HepG2 (cell line): ENCODE results near the gene MYL4. TPM values are rescaled to one million over a fixed set of nuclear protein-coding genes. Genes with fewer than 3 reads are reported as not detected.

Source experiments
- ARNTL ChIP-seq: sonication (generic); formaldehyde crosslinking; IDR thresholded peaks from 2 replicates; pipeline ENCODE4 v1.4.0; 2020; ENCODE audit warnings: mild to moderate bottlenecking, missing genetic modification reagents
- CEBPB ChIP-seq: IDR thresholded peaks from 2 replicates; pipeline ENCODE4 v1.6.1; 2011; ENCODE audit warnings: low read depth, low read length, improper control_type of control experiment, borderline replicate concordance
- CREB1 ChIP-seq, 2 experiments: fragments of 450-650 bp in 1 of 2; IDR thresholded peaks; 2 replicates each; pipeline ENCODE4 v1.6.1; 2016 to 2017; ENCODE audit warnings: control low read depth in 1 of 2, mild to moderate bottlenecking in 1 of 2, missing compliant biosample characterization in 1 of 2, missing genetic modification characterization in 1 of 2
- FOXA3 ChIP-seq: IDR thresholded peaks from 2 replicates; pipeline ENCODE4 v1.6.1; 2016; ENCODE audit warnings: missing genetic modification reagents, missing compliant biosample characterization
- FOXO1 ChIP-seq: sonication (generic); formaldehyde crosslinking; IDR thresholded peaks from 2 replicates; pipeline ENCODE4 v1.4.0; 2020; ENCODE audit warnings: missing genetic modification reagents
- GATAD2A ChIP-seq: IDR thresholded peaks from 2 replicates; pipeline ENCODE4 v1.6.1; 2016
- KAT7 ChIP-seq: IDR thresholded peaks from 2 replicates; pipeline ENCODE4 v1.6.1; 2018; ENCODE audit warnings: borderline replicate concordance, missing compliant biosample characterization
- NR2F6 ChIP-seq, 2 experiments: IDR thresholded peaks; 2 replicates each; pipeline ENCODE4 v1.6.1; 2016; ENCODE audit warnings: antibody characterized with exemption in 1 of 2, mild to moderate bottlenecking in 1 of 2
- PHB2 ChIP-seq: fragments of 450-650 bp; IDR thresholded peaks from 2 replicates; pipeline ENCODE4 v1.6.1; 2018; ENCODE audit not compliant: partially characterized antibody
- PHF20 ChIP-seq: sonication (generic); formaldehyde crosslinking; IDR thresholded peaks from 2 replicates; pipeline ENCODE4 v1.5.0; 2020; ENCODE audit warnings: mild to moderate bottlenecking, missing genetic modification reagents
- RFXANK ChIP-seq: IDR thresholded peaks from 2 replicates; pipeline ENCODE4 v1.6.1; 2016
- RXRB ChIP-seq: IDR thresholded peaks from 2 replicates; pipeline ENCODE4 v1.6.1; 2016; ENCODE audit warnings: borderline replicate concordance, missing genetic modification reagents, missing compliant biosample characterization
- SIN3B ChIP-seq: fragments of 150-350 bp; IDR thresholded peaks from 2 replicates; pipeline ENCODE4 v1.6.1; 2014; ENCODE audit warnings: low read length
- SP140L ChIP-seq: sonication (generic); formaldehyde crosslinking; IDR thresholded peaks from 2 replicates; pipeline ENCODE4 v1.4.0; 2020; ENCODE audit warnings: missing genetic modification reagents, borderline replicate concordance
- TARDBP ChIP-seq: sonication (generic); formaldehyde crosslinking; IDR thresholded peaks from 2 replicates; pipeline ENCODE4 v1.8.0; 2022; ENCODE audit warnings: mild to moderate bottlenecking, missing genetic modification reagents
- TEAD2 ChIP-seq: sonication (generic); formaldehyde crosslinking; IDR thresholded peaks from 2 replicates; pipeline ENCODE4 v1.9.0; 2021; ENCODE audit warnings: missing genetic modification reagents
- THAP8 ChIP-seq: sonication (generic); formaldehyde crosslinking; IDR thresholded peaks from 2 replicates; pipeline ENCODE4 v1.5.1; 2020; ENCODE audit warnings: missing genetic modification reagents, mild to moderate bottlenecking, borderline replicate concordance
- TRIM24 ChIP-seq: sonication (generic); formaldehyde crosslinking; IDR thresholded peaks from 2 replicates; pipeline ENCODE4 v1.8.0; 2022; ENCODE audit warnings: mild to moderate bottlenecking, missing genetic modification reagents
- ZBTB38 ChIP-seq: sonication (generic); formaldehyde crosslinking; IDR thresholded peaks from 2 replicates; pipeline ENCODE4 v1.5.1; 2020; ENCODE audit warnings: mild to moderate bottlenecking, missing genetic modification reagents
- ZNF7 ChIP-seq: IDR thresholded peaks from 2 replicates; pipeline ENCODE4 v1.6.1; 2016; ENCODE audit warnings: missing biosample characterization, missing genetic modification reagents
- ZNF772 ChIP-seq: sonication (generic); formaldehyde crosslinking; IDR thresholded peaks from 2 replicates; pipeline ENCODE4 v1.5.0; 2020; ENCODE audit warnings: mild to moderate bottlenecking, missing genetic modification reagents
- polyA plus RNA-seq, 8 experiments: library from polyadenylated mRNA; depleted of rRNA in 3 of 8; stranded (reverse) in 7 of 8; unstranded in 1 of 8; fragments of >200 nt; fragmentation: Illumina TruSeq in 4 of 8; extraction: Trizol in 4 of 8; gene quantifications; 2 replicates each; pipeline versions ENCODE4 v1.2.1 to v1.2.3, GENCODE V29; 2011 to 2016; ENCODE audit warnings: low read depth in 4 of 8, missing spikeins in 1 of 8, mixed read lengths in 1 of 8; ENCODE audit not compliant: insufficient read depth in 1 of 8
- total RNA-seq, 5 experiments: library from RNA; depleted of rRNA; stranded (reverse); fragments of >200 nt; fragmentation: Illumina TruSeq; extraction: Trizol; gene quantifications; 2 replicates each; pipeline ENCODE4 v1.2.3, GENCODE V29; 2016; ENCODE audit warnings: low read depth in 1 of 5
- TF ChIP-seq, protein P1 (sequence below): IDR thresholded peaks from 2 replicates; pipeline ENCODE4 v1.6.1; 2016; ENCODE audit warnings: low read depth
- TF ChIP-seq, protein P2 (sequence below): sonication (generic); formaldehyde crosslinking; IDR thresholded peaks from 2 replicates; pipeline ENCODE4 v1.5.1; 2020; ENCODE audit warnings: mild to moderate bottlenecking, moderate library complexity, missing genetic modification reagents
- TF ChIP-seq, protein P3 (sequence below), 2 experiments: sonication (generic) in 1 of 2; formaldehyde crosslinking in 1 of 2; IDR thresholded peaks; 2 replicates each; pipeline versions ENCODE4 v1.4.0 to v1.6.1; 2018 to 2020; ENCODE audit warnings: missing genetic modification reagents in 2 of 2, borderline replicate concordance in 1 of 2, low read depth in 1 of 2, mild to moderate bottlenecking in 1 of 2, missing biosample characterization in 1 of 2

MYL4 gene
- total and polyA plus RNA-seq, 2 of the 13 experiments (the other 11 are each of a cell fraction or from before 2014, with no cell fraction given): not detected

GRCh38 chr17:47229535-47230443 lies 20.6 kb downstream of the MYL4 start (continued):
- TF ChIP-seq, protein P1, sequence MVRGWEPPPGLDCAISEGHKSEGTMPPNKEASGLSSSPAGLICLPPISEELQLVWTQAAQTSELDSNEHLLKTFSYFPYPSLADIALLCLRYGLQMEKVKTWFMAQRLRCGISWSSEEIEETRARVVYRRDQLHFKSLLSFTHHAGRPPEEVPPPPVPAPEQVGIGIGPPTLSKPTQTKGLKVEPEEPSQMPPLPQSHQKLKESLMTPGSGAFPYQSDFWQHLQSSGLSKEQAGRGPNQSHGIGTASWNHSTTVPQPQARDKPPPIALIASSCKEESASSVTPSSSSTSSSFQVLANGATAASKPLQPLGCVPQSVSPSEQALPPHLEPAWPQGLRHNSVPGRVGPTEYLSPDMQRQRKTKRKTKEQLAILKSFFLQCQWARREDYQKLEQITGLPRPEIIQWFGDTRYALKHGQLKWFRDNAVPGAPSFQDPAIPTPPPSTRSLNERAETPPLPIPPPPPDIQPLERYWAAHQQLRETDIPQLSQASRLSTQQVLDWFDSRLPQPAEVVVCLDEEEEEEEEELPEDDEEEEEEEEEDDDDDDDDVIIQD (CRISPR knock-in tag): peak; percentile 62; the same call in 1 of the 2 replicates
- peak; percentile 76 for TF ChIP-seq RXRB (CRISPR knock-in tag)
- TF ChIP-seq CEBPB: peak; percentile 93
- peak; percentile 65; the same call in 1 of the 2 replicates for TF ChIP-seq TARDBP (CRISPR knock-in tag)
- TF ChIP-seq FOXO1 (CRISPR knock-in tag): peak; percentile 57; the same call in 1 of the 2 replicates
- 0 out of 2 replicates have a peak, but pooled peaks have one; percentile 53 for TF ChIP-seq KAT7 (CRISPR knock-in tag)
- TF ChIP-seq ZBTB38 (CRISPR knock-in tag): 0 out of 2 replicates have a peak, but pooled peaks have one; percentile 54
- no peak for TF ChIP-seq ZNF7 (CRISPR knock-in tag)
- no peak for TF ChIP-seq TEAD2
- TF ChIP-seq THAP8: no peak
- 0 out of 2 replicates have a peak, but pooled peaks have one; percentile 19 for TF ChIP-seq RFXANK (CRISPR knock-in tag)
- TF ChIP-seq, protein P2, sequence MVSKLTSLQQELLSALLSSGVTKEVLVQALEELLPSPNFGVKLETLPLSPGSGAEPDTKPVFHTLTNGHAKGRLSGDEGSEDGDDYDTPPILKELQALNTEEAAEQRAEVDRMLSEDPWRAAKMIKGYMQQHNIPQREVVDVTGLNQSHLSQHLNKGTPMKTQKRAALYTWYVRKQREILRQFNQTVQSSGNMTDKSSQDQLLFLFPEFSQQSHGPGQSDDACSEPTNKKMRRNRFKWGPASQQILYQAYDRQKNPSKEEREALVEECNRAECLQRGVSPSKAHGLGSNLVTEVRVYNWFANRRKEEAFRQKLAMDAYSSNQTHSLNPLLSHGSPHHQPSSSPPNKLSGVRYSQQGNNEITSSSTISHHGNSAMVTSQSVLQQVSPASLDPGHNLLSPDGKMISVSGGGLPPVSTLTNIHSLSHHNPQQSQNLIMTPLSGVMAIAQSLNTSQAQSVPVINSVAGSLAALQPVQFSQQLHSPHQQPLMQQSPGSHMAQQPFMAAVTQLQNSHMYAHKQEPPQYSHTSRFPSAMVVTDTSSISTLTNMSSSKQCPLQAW (CRISPR knock-in tag): peak; percentile 77; the same call in 1 of the 2 replicates
- peak; percentile 62 for TF ChIP-seq FOXA3 (CRISPR knock-in tag)
- no peak for TF ChIP-seq SIN3B
- 0 out of 2 replicates have a peak, but pooled peaks have one; percentile 25 for TF ChIP-seq NR2F6 (IDR thresholded peaks at IDR 0.05)
- TF ChIP-seq NR2F6 (CRISPR knock-in tag; IDR thresholded peaks at IDR 0.05): peak; percentile 63
- no peak for TF ChIP-seq PHB2
- peak; percentile 89 for TF ChIP-seq GATAD2A (CRISPR knock-in tag)
- peak; percentile 61; the same call in 1 of the 2 replicates for TF ChIP-seq ARNTL (CRISPR knock-in tag)
- TF ChIP-seq SP140L (CRISPR knock-in tag): 0 out of 2 replicates have a peak, but pooled peaks have one; percentile 46
- TF ChIP-seq PHF20 (CRISPR knock-in tag): no peak
- TF ChIP-seq TRIM24: 0 out of 2 replicates have a peak, but pooled peaks have one; percentile 24
- 0 out of 2 replicates have a peak, but pooled peaks have one; percentile 22 for TF ChIP-seq ZNF772 (CRISPR knock-in tag)
- TF ChIP-seq, protein P3, sequence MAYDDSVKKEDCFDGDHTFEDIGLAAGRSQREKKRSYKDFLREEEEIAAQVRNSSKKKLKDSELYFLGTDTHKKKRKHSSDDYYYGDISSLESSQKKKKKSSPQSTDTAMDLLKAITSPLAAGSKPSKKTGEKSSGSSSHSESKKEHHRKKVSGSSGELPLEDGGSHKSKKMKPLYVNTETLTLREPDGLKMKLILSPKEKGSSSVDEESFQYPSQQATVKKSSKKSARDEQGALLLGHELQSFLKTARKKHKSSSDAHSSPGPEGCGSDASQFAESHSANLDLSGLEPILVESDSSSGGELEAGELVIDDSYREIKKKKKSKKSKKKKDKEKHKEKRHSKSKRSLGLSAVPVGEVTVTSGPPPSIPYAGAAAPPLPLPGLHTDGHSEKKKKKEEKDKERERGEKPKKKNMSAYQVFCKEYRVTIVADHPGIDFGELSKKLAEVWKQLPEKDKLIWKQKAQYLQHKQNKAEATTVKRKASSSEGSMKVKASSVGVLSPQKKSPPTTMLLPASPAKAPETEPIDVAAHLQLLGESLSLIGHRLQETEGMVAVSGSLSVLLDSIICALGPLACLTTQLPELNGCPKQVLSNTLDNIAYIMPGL (CRISPR knock-in tag; IDR thresholded peaks at IDR 0.05; ENCODE audit: borderline replicate concordance in 1 of 2, low read depth in 1 of 2): peak; percentile 52 to 84; a peak in 3 of 4 replicates
- TF ChIP-seq CREB1 (IDR thresholded peaks at IDR 0.05): no peak
- peak; percentile 9; the same call in 1 of the 2 replicates for TF ChIP-seq CREB1 (CRISPR knock-in tag; IDR thresholded peaks at IDR 0.05)
